ENCODE measurements around the gene ADGRA3. TPM values are rescaled to one million over a fixed set of nuclear protein-coding genes. Genes with fewer than 3 reads are reported as not detected.

The ADGRA3 gene
- total RNA-seq, 1 experiment from 2014 or later = 56.5 TPM

DNA sequence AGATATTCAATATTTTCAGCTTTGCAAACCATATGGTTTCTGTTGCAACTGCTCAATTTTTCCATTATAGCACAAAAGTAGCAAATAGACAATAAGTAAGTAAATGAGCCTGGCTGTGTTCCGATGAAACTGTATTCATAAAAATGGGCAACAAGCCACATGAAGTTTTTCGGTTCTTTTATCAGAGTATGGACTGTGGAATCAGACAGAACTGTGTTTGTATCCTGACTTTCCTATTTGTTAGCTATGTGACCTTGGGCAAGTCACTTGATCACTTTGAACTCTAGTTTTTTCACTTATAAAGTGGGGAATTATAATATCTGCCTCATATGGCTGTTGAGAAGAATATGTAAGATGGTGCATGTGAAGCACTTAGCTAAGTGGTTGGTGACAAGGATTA, 23.4 kb upstream of the ADGRA3 start:
- no peaks in the 10 kb centered on the region for H3K27me3 Mint-ChIP-seq (ENCODE audit: low read depth)
- peaks cover 11 to 14% of the 10 kb centered on the region in 2 experiments for H3K9me3 Mint-ChIP-seq
- no peak overlapping the region for H3K4me3 Mint-ChIP-seq

More for the DNA sequence above, 23.4 kb upstream of the ADGRA3 start:
- no peak overlapping the region for H3K23ac ChIP-seq (ENCODE audit: insufficient read length, low read depth, low read length)
- peaks cover 5 to 12% (median 9%) of the 10 kb centered on the region in 3 experiments for H3K36me3 Mint-ChIP-seq (ENCODE audit: insufficient read depth in 1 of 3, low read depth in 3 of 3)
- H2BK15ac ChIP-seq (ENCODE audit: low read depth, low read length) = no peak overlapping the region
- H3K4me2 ChIP-seq (ENCODE audit: insufficient read depth, insufficient read length, low read length) = no peak overlapping the region
- no peaks in the 10 kb centered on the region for H3K79me1 ChIP-seq (ENCODE audit: insufficient read depth, low read depth, low read length, poor library complexity, severe bottlenecking)
- no peak overlapping the region for H2BK12ac ChIP-seq (ENCODE audit: insufficient read length, low read depth, low read length)
- no peaks in the 10 kb centered on the region for H3K4me1 Mint-ChIP-seq
- no peak overlapping the region for H3K27ac Mint-ChIP-seq
- H4K20me1 ChIP-seq (ENCODE audit: control insufficient read depth, insufficient read depth, insufficient read length) = no peaks in the 10 kb centered on the region
- TF ChIP-seq, protein P1, sequence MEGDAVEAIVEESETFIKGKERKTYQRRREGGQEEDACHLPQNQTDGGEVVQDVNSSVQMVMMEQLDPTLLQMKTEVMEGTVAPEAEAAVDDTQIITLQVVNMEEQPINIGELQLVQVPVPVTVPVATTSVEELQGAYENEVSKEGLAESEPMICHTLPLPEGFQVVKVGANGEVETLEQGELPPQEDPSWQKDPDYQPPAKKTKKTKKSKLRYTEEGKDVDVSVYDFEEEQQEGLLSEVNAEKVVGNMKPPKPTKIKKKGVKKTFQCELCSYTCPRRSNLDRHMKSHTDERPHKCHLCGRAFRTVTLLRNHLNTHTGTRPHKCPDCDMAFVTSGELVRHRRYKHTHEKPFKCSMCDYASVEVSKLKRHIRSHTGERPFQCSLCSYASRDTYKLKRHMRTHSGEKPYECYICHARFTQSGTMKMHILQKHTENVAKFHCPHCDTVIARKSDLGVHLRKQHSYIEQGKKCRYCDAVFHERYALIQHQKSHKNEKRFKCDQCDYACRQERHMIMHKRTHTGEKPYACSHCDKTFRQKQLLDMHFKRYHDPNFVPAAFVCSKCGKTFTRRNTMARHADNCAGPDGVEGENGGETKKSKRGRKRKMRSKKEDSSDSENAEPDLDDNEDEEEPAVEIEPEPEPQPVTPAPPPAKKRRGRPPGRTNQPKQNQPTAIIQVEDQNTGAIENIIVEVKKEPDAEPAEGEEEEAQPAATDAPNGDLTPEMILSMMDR (conservative IDR thresholded peaks at IDR 0.05) = no peak
- no peak overlapping the region for H3K56ac ChIP-seq (ENCODE audit: insufficient read length, low read depth, low read length)
- H2BK5ac ChIP-seq (ENCODE audit: insufficient read length, low read length) = no peak overlapping the region
- no peak overlapping the region for H3K27ac ChIP-seq (ENCODE audit: insufficient read length, low read depth, low read length)
- no peak overlapping the region for H4K8ac ChIP-seq (replicated peaks; ENCODE audit: insufficient read length, low read depth, low read length)
- no peak overlapping the region for H3T11ph ChIP-seq (ENCODE audit: low read length)
- no peak overlapping the region for H2AK5ac ChIP-seq (ENCODE audit: insufficient read length, low read length)
- H3K9ac ChIP-seq (ENCODE audit: extremely low read depth, insufficient read length, low read length) = no peak overlapping the region
- no peak overlapping the region for H3K18ac ChIP-seq (ENCODE audit: insufficient read length, low read depth, low read length)
- H4K5ac ChIP-seq (ENCODE audit: insufficient read length, low read depth, low read length) = no peak overlapping the region
- WGBS (ENCODE audit: extremely low coverage, insufficient read length, low lambda C conversion rate) = no CpG with 5 or more reads among the region's 2 CpGs
- no peaks in the 10 kb centered on the region for H3K4me1 ChIP-seq (ENCODE audit: insufficient read depth, low read length)
- no peaks in the 10 kb centered on the region for H3K23me2 ChIP-seq (ENCODE audit: insufficient read length, low read depth, low read length, poor library complexity, severe bottlenecking)
- H2BK120ac ChIP-seq (ENCODE audit: low read depth, low read length, poor library complexity, severe bottlenecking) = no peak overlapping the region
- DNase-seq = no peak
- H3K14ac ChIP-seq (ENCODE audit: insufficient read depth, low read length) = no peak overlapping the region
- H3K9me3 ChIP-seq (ENCODE audit: control insufficient read depth, low read depth, low read length) = peaks cover 8% of the 10 kb centered on the region
- H2BK20ac ChIP-seq (ENCODE audit: low read depth, low read length, poor library complexity, severe bottlenecking) = no peak overlapping the region
- no peaks in the 10 kb centered on the region for H3K79me2 ChIP-seq (ENCODE audit: insufficient read depth, low read length)
- no peaks in the 10 kb centered on the region for H3K27me3 ChIP-seq (ENCODE audit: insufficient read depth, low read length)
- H4K91ac ChIP-seq (ENCODE audit: insufficient read length, low read depth, low read length) = no peak overlapping the region
- H2AFZ ChIP-seq (ENCODE audit: low read length) = no peak overlapping the region
- no peak overlapping the region for H3K4ac ChIP-seq (ENCODE audit: low read depth, low read length)

Data from H9 (cell line).